ENCODE results near the gene BICDL1. TPM values are rescaled to one million over a fixed set of nuclear protein-coding genes. Genes with fewer than 3 reads are reported as not detected.

Gene BICDL1
- total RNA-seq, 2 experiments from 2014 or later: 96.2 to 103 TPM

DNA sequence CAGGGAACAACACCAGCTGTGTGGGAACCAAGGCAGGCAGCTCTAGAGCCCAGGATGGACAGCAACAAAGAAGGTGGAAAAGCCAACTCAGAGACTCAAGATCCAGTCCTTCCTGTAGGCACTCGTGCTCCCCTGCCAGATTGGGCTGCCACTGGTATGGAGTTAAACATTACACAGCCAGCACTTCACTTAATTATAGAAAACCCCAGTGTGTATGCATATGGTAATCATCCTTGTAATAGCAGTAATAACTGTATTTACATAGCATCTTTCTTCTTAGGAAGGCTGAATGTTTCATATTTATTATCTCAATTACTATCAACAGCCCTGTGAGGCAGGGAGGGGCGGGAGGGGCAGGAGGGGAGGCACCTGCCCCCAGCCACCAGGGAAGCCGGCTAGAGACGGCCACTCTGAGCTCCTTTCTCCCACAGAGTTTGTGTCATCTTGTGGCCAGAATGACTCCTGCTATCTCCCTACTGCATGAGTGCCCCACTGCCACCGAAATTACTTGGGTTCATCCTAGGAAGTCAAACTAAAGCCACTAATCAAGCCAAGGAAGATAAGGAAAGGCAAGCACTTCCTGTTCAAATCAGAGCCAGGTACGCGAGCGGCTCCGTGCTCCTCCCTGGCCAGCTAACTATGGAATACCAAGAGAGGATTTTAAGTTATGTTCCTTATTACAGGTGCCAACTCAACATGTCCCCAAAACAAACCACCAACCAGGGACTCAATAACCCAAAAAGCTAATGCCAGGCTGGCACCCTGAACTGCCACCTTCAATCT lies 143.2 kb downstream of the BICDL1 start:
- CTCF ChIA-PET: no interaction called here
- POLR2A ChIA-PET: no interaction called here

DNA sequence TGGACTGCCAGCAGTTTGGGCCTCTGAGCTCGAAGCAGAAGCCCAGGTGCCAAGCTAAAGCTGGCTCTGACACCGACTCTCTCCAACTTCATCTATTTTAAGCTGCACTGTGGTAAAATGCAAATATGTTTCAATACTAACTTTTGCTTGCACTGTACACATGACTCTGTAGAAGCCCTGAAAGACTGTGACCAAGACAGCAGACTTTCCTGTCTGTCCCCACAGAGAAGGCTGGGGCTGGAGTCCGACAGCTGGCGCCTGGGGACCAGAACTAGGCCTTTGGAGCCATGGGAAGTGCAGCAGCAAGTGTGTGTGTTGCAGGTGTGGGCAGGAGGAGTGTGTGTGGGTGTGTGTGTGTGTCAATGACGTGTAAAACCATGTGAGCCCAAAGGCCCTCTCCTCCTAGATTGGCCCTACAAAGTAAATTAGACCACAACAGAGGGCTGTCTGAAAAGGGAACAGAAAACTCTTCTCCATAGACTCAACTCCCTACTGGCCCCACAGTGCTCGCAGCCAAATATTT lies 143.9 kb downstream of the BICDL1 start:
- ChIA-PET CTCF (no interaction called here), POLR2A (no interaction called here)

DNA sequence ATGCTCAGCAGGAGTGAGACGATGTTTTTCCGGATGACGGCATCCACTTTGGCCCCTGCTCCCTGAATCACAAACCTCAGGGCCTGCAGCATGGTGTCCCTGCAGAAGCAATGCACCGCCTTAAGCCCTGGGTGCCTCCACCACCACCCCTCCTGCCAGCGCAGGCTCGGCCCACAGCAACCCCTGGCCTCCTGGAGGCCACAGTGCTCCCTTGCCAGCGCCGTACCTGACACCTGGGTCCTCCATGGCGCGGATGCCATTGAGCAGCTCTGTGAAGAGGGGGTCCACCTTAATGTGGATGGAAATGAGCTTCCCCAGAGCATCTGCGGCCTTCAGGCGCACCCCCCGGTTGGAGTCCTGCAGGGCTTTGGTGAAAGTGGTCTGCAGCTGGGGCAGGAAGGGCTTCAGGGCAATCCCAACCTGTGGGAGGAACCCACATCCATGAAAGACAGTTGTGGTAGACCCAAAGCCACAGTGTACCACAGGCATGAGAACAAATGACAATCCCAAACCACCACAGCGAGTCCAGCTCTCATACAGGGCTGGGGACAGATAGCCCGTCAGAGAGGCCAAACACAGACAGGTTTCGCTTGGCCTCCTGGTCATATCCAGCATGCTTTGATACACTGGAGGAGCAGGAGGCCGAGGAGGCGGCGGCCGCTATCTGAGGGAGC lies 145.4 kb downstream of the BICDL1 start:
- ChIA-PET POLR2A (interaction anchor here (0.6 kb wide), 1 partner anchor 44 kb away, joined by 3 read pairs; no protein-coding TSS in a partner anchor), CTCF (no interaction called here)

DNA sequence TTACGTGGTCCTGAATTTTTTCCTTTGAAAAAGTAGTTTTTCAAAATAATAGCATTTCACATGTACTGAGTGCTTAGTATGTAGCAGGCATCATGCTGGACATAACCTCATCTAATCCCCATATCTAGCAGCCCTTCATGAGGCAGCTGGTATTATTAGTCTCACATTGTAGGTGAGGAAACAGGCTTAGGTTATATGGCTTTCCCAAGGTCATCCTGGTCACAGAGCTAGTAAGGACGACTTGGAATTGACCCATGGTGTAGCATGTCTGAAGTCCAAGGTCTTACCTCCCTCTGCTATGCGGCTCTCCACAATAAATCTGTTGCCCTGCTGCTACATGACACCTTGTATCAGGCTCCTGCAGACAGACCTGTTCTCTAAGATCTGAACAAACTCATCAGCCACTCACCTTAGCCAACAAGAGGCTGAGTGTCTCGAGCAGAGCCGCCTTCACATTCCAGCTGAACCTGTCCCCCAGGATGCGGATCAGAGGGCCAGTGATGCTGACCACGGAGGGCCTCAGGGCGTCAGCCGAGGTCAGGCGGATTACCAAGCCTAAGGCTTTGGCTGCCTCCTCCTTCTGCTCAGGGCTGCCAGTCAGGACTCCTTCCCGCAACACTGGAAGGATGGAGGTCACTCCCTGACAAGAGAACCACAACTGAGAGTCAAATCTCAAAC lies 147.2 kb downstream of the BICDL1 start:
- POLR2A ChIA-PET: no interaction called here
- CTCF ChIA-PET: no interaction called here

DNA sequence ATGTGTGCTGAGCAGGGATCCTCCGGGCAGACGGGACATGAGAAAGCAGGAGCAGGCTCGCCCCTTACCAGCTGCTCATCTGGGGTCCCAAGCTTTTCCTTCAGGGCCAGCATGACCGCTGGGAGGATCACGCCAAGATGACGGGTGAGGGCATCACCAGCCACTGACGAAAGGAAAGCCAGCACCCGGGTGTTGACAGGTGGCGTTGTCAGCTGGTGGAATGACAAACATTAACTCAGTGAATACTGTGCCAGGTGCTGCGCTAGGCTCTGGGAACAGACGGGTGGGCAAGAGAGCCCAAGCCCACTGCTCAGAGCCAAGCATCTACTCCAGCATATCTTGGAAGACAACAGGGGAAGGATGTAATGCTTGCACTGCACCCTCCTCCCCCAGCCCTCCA lies 148.8 kb downstream of the BICDL1 start:
- ChIA-PET POLR2A (no interaction called here), CTCF (no interaction called here)

DNA sequence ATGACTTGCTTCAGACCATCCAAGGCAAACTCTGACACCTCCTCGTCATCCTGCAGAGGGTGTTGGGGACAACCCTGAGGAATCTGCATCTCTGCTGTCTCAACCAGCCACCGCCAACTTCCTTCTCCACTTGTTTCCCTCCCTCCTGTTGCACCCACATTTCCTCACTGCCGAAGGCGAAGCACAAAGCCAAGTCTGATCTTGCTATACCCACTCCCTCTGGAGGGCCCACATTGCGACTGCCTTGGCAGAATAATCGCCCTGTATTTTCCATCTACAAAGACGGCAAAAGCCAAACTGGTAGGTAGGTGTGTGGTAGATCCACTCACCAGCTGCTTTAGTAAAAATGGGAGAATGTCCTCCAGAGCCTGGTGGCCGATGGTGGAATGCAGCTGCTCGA lies 149.3 kb downstream of the BICDL1 start:
- ChIA-PET POLR2A (no interaction called here), CTCF (no interaction called here)

DNA sequence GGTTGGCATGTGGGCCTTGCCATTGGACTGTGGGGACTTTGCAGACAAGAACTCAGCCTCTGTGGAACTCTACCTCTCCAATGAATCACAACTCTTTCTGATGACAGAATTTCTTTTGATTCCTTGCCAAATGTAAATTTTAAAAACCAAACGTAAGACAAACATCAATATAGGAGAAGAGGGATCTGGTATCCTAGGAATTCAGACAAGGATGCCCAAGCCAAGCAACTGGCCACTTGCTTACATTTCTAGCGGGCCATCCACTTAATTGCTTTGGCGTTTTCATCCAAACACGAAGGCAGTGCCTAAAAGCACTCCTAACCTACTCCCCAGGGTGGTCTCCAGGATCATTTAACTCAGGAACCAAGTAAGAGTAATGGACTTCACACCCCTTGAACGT lies 150.9 kb downstream of the BICDL1 start:
- ChIA-PET CTCF (no interaction called here), POLR2A (no interaction called here)

DNA sequence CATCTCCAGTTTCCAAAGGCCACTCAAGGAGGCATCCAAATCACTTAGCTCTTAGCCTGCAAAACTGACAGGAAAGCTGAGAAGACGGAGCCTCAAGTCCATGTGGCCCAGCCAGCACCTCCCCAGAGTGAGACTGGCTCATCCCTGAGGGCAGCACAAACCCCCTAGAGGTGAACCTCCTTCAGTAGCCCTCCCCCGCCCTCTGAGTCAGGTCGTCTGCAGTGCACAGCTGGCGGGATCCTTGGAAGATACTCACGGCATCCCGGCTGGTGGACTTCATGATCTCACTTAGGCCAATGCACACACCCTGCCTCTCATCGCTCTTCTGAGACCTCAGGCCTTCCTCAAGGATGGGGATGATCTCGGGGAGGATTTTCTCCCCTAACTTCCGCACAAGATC lies 151.6 kb downstream of the BICDL1 start:
- CTCF ChIA-PET: no interaction called here
- POLR2A ChIA-PET: no interaction called here

DNA sequence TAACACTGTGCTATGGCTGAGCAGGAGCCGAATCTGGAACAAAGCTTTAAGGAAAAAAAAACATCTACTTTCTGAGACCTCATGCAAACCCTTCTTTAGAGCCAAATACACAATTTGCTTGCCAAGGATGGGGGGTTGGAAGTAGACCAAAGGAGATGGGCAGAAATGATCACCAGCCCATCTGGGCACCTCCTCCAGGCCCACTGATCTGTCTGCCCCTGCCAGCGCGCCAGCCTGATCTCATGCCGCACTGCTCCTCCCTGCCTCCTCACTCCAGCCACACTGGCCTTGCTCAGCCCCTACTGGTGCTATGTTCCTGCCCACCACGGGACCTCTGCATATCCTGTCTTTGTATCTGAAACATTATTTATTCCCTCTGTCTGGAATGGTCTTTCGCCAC lies 152.3 kb downstream of the BICDL1 start:
- ChIA-PET CTCF (no interaction called here), POLR2A (no interaction called here)

DNA sequence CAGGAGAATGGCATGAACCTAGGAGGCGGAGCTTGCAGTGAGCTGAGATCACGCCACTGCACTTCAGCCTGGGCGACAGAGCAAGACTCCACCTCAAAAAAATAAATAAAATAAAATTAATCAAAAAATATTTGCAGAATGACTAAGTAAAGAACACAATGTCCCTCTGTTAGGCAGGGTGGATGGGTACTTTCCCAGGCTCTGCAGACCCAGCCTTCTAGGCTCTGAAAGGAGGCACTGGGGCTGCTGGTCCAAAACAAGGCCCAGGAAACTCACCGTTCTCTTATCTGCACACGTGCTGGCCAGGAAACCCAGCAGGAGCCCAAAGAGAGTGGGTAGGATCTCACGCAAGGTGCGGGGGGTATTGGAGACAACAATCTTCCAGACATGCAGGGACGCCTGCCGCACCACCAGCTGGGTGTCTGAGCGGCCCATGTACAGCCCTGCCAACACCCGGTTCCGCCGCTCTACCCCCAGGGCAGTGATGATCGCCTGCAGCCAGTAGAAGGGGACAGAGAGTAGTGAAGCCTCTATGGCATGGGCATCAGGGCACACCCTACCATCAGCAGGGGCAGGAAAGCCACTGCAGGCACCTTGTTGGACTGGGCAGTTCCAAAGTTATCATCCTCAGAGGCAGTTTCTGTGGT lies 153.3 kb downstream of the BICDL1 start:
- ChIA-PET CTCF (no interaction called here), POLR2A (no interaction called here)

Other genes starting within 250 kb of the BICDL1 start
- 10 to 100 TPM; 28.6 to 32.4 TPM for gene CIT, start 111.9 kb upstream of the BICDL1 start, total RNA-seq
- gene RAB35, start 127.5 kb downstream of the BICDL1 start, total RNA-seq: 10 to 100 TPM; 71.2 to 71.3 TPM
- 100 to 1,000 TPM; 153 to 160 TPM for gene GCN1, start 205.5 kb downstream of the BICDL1 start, total RNA-seq
- 1,000 to 10,000 TPM; 3,993 to 4,133 TPM for gene RPLP0, start 211.9 kb downstream of the BICDL1 start, total RNA-seq